SU-DHL-6 (cell line): Measurements from ENCODE around the gene SHTN1.

Experiments used
- H2AFZ ChIP-seq: fragments of 200-600 bp; sonication (generic); 2 replicates; pipeline ENCODE4 v1.6.1; 2014; ENCODE audit warnings: low read depth, mild to moderate bottlenecking, moderate library complexity, mixed read lengths, antibody characterized with exemption, low read length; ENCODE audit not compliant: severe bottlenecking
- H3F3A ChIP-seq: fragments of 200-600 bp; shearing (Covaris generic); 2 replicates; pipeline ENCODE4 v1.6.0; 2016; ENCODE audit warnings: antibody characterized with exemption, mild to moderate bottlenecking; ENCODE audit not compliant: insufficient read depth
- H3K27ac ChIP-seq: fragments of 200-600 bp; sonication (generic); 2 replicates; pipeline ENCODE4 v1.5.1; 2016; ENCODE audit warnings: low read depth, mild to moderate bottlenecking, low read length, moderate library complexity, mixed read lengths
- H3K27me3 ChIP-seq: fragments of 200-600 bp; sonication (generic), shearing (Covaris generic); 2 replicates; pipeline ENCODE4 v1.6.0; 2014; ENCODE audit warnings: mild to moderate bottlenecking, low read length
- H3K36me3 ChIP-seq: fragments of 200-600 bp; sonication (generic); 2 replicates; pipeline ENCODE4 v1.6.1; 2014; ENCODE audit warnings: mild to moderate bottlenecking, low read length, mixed read lengths
- H3K4me2 ChIP-seq: fragments of 300-600, 200-600 bp; shearing (Covaris generic), sonication (generic); 2 replicates; pipeline ENCODE4 v1.6.0; 2014; ENCODE audit warnings: low read length, low read depth, mild to moderate bottlenecking; ENCODE audit not compliant: poor library complexity, severe bottlenecking
- H3K4me3 ChIP-seq: fragments of 200-600 bp; sonication (generic); 2 replicates; pipeline ENCODE4 v1.5.1; 2014; ENCODE audit warnings: antibody characterized with exemption, low read length, mild to moderate bottlenecking, mixed read lengths; ENCODE audit not compliant: insufficient read depth, poor library complexity, severe bottlenecking
- H3K79me2 ChIP-seq: fragments of 200-600 bp; sonication (generic); 2 replicates; pipeline ENCODE4 v1.6.1; 2014; ENCODE audit warnings: mild to moderate bottlenecking, low read length, moderate library complexity; ENCODE audit not compliant: insufficient read depth
- H3K9ac ChIP-seq: fragments of 200-600 bp; sonication (generic); 2 replicates; pipeline ENCODE4 v1.7.0; 2014; ENCODE audit warnings: mild to moderate bottlenecking, low read length
- H3K9me2 ChIP-seq: fragments of 200-600 bp; sonication (generic); replicated peaks from 2 replicates; pipeline ENCODE4 v1.6.1; 2014; ENCODE audit warnings: low read length; ENCODE audit not compliant: insufficient read depth
- H3K9me3 ChIP-seq: fragments of 200-600 bp; sonication (generic); 2 replicates; pipeline ENCODE4 v1.6.1; 2014; ENCODE audit warnings: low read length, mixed read lengths; ENCODE audit not compliant: insufficient read depth
- H4K20me1 ChIP-seq: fragments of 200-600 bp; sonication (generic); 2 replicates; pipeline ENCODE4 v1.6.1; 2014; ENCODE audit warnings: low read depth, mild to moderate bottlenecking, antibody characterized with exemption, low read length, moderate library complexity, mixed read lengths
- EZH2phosphoT487 ChIP-seq: fragments of 200-600 bp; sonication (generic), shearing (Covaris generic); conservative IDR thresholded peaks from 2 replicates; pipeline ENCODE4 v1.6.1; 2018; ENCODE audit warnings: mild to moderate bottlenecking, antibody characterized with exemption, low read length, moderate library complexity, mixed read lengths
- TF ChIP-seq, protein P1 (sequence below): fragments of 200-600 bp; sonication (generic); IDR thresholded peaks from one replicate; pipeline ENCODE4 v1.5.1; 2017; ENCODE audit warnings: antibody characterized with exemption, mild to moderate bottlenecking, low read length, moderate library complexity; ENCODE audit not compliant: insufficient read depth, poor library complexity, severe bottlenecking

The SHTN1 gene

GRCh38 chr10:116926426-116926825 lies 78.6 kb downstream of the SHTN1 start:
- Histone ChIP-seq H3K9me3 (no peaks in the 10 kb centered on the region), H3K79me2 (no peaks in the 10 kb centered on the region), H3K36me3 (no peaks in the 10 kb centered on the region), H3K27me3 (no peaks in the 10 kb centered on the region), H3K9ac (no peak overlapping the region), H3F3A (no peaks in the 10 kb centered on the region), H3K27ac (no peak overlapping the region), H2AFZ (no peak overlapping the region), H4K20me1 (no peaks in the 10 kb centered on the region), H3K4me3 (no peak overlapping the region), H3K4me2 (no peak overlapping the region), H3K9me2 (no peaks in the 10 kb centered on the region)
- no peak for TF ChIP-seq EZH2phosphoT487
- TF ChIP-seq, protein P1, sequence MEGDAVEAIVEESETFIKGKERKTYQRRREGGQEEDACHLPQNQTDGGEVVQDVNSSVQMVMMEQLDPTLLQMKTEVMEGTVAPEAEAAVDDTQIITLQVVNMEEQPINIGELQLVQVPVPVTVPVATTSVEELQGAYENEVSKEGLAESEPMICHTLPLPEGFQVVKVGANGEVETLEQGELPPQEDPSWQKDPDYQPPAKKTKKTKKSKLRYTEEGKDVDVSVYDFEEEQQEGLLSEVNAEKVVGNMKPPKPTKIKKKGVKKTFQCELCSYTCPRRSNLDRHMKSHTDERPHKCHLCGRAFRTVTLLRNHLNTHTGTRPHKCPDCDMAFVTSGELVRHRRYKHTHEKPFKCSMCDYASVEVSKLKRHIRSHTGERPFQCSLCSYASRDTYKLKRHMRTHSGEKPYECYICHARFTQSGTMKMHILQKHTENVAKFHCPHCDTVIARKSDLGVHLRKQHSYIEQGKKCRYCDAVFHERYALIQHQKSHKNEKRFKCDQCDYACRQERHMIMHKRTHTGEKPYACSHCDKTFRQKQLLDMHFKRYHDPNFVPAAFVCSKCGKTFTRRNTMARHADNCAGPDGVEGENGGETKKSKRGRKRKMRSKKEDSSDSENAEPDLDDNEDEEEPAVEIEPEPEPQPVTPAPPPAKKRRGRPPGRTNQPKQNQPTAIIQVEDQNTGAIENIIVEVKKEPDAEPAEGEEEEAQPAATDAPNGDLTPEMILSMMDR = no peak

GRCh38 chr10:116925056-116925455 lies 79.9 kb downstream of the SHTN1 start:
- TF ChIP-seq, protein P1 = no peak
- TF ChIP-seq EZH2phosphoT487 = no peak
- Histone ChIP-seq H3K4me2 (no peak overlapping the region), H4K20me1 (no peaks in the 10 kb centered on the region), H3K9me2 (no peaks in the 10 kb centered on the region), H3F3A (no peaks in the 10 kb centered on the region), H3K27me3 (no peaks in the 10 kb centered on the region), H3K27ac (no peak overlapping the region), H3K4me3 (no peak overlapping the region), H3K36me3 (no peaks in the 10 kb centered on the region), H2AFZ (no peak overlapping the region), H3K9me3 (no peaks in the 10 kb centered on the region), H3K79me2 (no peaks in the 10 kb centered on the region), H3K9ac (no peak overlapping the region)

GRCh38 chr10:116919706-116920105 lies 85.3 kb downstream of the SHTN1 start:
- Histone ChIP-seq H3K27ac (no peak overlapping the region), H2AFZ (no peak overlapping the region), H3K9ac (no peak overlapping the region), H3F3A (no peaks in the 10 kb centered on the region), H4K20me1 (no peaks in the 10 kb centered on the region), H3K4me3 (no peak overlapping the region), H3K9me3 (no peaks in the 10 kb centered on the region), H3K79me2 (no peaks in the 10 kb centered on the region), H3K36me3 (no peaks in the 10 kb centered on the region), H3K4me2 (no peak overlapping the region), H3K27me3 (no peaks in the 10 kb centered on the region), H3K9me2 (no peaks in the 10 kb centered on the region)
- no peak for TF ChIP-seq EZH2phosphoT487
- TF ChIP-seq, protein P1 = no peak

DNA sequence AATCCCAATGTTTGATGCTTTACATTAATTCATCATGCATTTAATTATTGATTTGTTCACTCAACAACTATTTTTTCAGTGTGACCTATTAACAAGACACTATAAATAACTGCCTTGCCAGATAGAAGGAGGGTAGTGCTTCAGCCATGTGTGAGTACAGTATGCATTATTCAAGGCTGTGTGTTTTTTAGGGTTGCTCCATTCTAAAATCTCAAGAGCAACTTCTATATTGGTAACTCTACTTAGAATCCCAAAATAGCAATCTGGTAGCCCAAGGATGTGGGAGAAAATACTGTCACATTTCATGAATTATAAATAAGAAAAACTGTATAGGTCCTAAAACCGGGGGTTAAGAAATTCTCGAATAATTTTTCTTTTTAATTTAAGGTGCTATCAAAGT lies 85.8 kb downstream of the SHTN1 start:
- Histone ChIP-seq H3K9me3 (no peaks in the 10 kb centered on the region), H2AFZ (no peak overlapping the region), H3K36me3 (no peaks in the 10 kb centered on the region), H3K9me2 (no peaks in the 10 kb centered on the region), H4K20me1 (no peaks in the 10 kb centered on the region), H3K4me3 (no peak overlapping the region), H3F3A (no peaks in the 10 kb centered on the region), H3K9ac (no peak overlapping the region), H3K4me2 (no peak overlapping the region), H3K79me2 (no peaks in the 10 kb centered on the region), H3K27ac (no peak overlapping the region), H3K27me3 (no peaks in the 10 kb centered on the region)
- TF ChIP-seq EZH2phosphoT487 = no peak
- TF ChIP-seq, protein P1 = no peak
